Brain pericyte (primary cell): ENCODE results near the gene MRPS31.
"Not testable (repeated sequence)": the region's sequence is repeated elsewhere in the genome, so short reads cannot be mapped to it uniquely, and the experiment has no call there.

ENCODE experiments used
- DNase-seq: peaks from one replicate; pipeline ENCODE4 v3.0.0-alpha.2; 2012; ENCODE audit warnings: low read depth, low spot score

Gene MRPS31

DNA sequence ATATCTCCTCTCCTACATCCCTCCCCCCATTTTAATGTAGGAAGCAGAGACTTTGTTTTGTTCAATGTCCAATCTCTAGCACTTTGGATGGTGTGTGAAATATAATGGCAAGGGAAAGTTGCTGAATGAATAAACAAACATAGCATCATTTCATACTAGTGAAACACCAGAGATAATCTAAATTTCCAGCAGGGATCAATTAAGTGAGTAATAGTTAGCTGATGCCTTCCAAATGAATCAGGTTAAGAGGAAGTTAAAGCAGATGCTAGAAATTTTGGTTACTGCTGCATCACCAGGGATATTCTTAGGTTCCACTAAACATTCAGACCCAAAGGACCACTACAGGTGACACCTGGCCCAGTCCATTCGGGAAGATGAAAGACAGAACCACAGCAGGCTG lies 8.1 kb downstream of the MRPS31 start:
- no peak for DNase-seq

DNA sequence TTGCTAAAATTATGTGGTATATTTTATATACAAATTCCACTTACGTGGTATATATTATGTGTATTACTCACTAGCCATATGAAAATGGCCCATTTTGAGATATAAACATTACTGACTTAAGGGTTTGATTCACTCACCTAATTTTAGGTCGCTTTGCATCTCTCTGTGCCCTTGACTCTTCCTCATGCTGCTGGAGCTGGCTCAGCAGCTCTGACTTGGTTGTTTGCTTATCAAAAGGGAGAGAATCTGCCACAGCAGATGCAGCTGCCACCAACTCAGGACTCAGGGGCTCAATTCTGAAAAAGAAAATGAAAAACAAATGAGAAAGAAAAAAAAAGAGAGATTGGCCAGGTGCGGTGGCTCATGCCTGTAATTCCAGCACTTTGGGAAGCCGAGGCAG lies 12.2 kb downstream of the MRPS31 start:
- no peak for DNase-seq

DNA sequence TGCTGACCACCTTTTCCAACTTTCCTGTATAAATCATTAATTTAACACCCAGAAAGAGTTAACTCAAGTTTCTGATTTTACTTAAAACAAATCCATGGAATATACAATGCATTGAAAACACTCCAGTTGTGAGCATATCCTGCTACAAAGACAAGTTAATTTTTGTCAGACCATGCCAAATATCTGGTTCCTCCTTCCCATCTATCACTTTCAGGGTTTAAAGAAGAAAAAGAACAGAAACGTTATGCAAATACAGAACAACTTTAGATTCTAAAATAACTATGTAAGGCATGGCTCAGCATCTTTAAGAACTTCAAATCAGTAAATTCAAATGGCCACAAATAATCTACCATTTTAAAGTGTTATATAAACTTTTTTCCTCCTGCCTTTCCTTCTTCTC lies 14.9 kb downstream of the MRPS31 start:
- no peak for DNase-seq

DNA sequence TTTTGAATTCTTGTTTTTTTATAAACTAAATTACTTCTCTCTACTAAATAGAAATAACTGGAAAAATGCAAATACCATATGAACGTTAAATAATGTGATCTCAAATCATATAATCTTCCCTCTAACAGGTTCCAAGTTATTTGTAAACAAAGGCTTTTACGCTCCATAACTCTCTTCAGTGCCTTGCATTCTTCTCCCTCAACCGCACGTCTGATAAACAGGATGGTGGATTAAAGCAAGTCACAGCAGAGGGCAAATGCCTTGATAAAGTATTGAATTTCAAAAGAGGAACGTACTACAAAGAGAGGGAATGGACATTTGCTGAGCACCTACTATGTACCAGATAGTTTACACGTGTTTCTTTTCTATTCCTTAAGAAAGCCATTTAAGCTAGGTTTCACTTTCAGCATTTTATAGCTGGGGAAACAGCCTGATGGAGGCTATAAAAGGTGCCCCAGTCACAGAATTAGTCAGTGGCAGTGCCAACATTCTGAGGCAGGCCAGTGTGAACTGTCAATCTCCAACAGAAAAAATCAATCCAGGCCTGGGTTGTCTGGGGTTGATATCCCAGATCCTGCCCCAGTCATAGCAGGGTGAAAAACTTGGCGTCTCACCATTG lies 15.8 kb downstream of the MRPS31 start:
- DNase-seq, result no peak

DNA sequence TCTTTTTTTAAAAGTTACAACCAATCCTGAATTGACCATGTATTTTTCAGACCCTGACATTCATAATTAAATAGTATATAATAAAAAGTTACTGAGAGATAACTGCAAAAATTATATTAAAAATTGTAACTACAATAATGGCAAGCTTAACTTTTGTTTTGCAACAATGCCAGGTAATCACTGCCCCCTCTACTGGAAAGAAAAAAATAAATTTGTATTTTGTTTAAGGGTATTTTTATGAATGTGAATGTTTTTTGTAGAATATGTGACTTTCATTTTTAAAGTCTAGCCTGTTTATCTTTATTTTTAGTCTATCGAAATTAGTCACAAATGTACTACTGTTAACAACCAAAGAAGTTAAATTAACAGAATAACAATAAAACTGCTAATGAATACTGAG lies 21.7 kb downstream of the MRPS31 start:
- no peak for DNase-seq

DNA sequence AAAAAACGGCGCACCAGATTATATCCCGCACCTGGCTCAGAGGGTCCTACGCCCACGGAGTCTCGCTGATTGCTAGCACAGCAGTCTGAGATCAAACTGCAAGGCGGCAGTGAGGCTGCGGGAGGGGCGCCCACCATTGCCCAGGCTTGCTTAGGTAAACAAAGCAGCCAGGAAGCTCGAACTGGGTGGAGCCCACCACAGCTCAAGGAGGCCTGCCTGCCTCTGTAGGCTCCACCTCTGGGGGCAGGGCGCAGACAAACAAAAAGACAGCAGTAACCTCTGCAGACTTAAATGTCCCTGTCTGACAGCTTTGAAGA lies 35.8 kb downstream of the MRPS31 start:
- DNase-seq, result not testable (repeated sequence)

DNA sequence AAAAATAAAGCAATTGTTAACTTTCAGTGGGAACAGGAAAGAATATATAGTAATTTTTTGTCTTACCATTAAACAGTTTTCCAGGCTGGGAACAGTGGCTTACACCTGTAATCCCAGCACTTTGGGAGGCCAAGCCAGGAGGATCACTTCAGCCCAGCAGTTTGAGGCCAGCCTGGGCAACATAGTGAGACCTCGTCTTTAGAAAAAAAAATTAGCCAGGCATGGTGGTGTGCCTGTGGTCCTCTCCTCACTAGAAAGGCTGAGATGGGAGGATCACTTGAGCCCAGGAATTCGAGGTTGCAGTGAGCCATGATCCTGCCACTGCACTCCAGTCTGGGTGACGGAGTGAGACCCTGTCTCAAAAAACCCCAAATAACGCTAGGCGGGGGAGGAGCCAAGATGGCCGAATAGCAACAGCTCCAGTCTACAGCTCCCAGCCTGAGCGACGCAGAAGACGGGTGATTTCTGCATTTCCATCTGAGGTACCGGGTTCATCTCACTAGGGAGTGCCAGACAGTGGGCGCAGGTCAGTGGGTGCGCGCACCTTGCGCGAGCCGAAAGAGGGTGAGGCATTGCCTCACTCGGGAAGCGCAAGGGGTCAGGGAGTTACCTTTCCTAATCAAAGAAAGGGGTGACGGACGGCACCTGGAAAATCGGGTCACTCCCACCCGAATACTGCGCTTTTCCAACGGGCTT lies 36.3 kb downstream of the MRPS31 start:
- DNase-seq, result not testable (repeated sequence)

DNA sequence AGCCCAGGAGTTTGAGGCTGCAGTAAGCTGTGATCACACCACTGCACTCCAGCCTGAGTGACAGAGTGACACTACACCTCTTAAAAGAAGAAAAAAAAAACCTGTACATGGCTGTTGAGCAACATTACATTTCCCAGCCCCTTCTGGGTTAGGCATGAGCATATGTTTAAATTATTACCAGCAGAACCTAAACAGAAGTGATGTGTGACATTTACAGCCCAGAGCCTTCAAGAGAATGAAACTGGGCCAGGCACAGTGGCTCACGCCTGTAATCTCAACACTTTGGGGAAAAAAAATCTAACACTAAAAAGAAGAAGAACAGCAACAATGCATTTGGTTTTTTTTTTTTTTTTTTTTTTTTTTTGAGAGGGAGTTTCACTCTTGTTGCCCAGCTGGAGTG lies 38.3 kb downstream of the MRPS31 start:
- no peak for DNase-seq

DNA sequence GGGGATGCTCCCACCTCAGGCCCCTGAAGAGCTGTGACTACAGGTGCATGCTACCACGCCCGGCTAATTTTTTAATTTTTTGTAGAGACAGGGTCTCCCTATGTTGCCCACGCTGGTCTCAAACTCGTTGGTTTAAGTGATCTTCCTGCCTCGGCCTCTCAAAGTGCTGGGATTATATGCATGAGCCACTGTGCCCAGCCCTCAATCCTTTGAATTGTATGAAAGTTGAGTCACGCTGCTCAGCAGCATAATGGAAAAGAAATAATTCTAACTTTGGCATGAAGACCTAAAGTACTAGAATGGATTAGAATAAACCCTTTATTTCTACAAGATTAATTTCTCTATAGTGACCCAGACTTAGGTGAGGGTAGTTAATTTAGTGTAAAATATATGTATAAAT lies 42.4 kb downstream of the MRPS31 start:
- DNase-seq, result no peak

DNA sequence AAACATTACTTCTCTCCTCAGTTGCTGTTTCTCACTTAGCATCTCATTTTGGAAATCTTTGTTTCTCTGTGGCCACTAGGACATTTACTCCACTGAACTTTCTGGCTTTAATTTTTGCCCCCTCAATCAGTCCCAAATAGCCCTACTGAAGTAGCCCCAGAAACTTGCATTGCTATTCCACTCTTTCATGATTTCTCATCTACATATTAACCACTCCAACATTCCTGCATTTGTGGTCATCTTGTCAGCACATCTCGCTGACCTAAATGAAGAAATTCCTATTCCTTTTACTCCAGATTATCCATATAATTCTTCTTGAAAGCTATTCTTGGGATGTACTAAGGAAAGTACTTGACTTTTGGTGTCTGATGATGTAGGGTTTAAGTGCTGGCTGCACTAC lies 56.6 kb downstream of the MRPS31 start:
- not testable (repeated sequence) for DNase-seq

DNA sequence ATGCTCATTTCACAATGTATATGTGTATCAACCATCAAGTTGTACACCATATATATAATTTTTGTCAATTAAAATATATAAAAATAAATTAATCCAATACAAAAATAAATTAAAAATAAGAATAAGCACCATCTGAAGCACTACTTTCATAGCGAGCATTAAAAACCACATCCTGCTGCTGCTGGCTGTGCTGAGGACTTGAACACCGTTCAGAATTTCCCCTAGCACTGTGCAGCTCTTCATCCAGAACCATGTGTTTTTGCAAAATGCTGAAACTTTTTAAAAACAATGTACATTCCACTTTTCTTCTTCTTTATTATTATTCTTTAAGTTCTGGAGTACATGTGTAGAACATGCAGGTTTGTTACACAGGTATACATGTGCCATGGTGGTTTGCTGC lies 64.6 kb downstream of the MRPS31 start:
- DNase-seq, result no peak

DNA sequence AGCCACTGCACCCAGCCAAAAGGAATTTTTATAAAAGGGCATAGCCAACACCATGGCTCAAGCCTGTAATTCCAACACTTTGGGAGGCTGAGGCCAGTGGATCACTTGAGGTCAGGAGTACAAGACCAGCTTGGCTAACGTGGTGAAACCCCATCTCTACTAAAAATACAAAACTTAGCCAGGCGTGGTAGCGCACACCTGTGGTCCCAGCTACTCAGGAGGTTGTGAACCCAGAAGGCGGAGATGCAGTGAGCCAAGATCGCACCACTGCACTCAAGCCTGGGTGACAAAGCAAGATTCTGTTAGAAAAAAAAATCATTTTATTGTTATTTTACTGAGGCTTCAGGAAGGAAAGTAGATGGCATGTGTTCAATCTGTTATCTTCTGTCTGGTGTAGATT lies 73.3 kb downstream of the MRPS31 start:
- no peak for DNase-seq

DNA sequence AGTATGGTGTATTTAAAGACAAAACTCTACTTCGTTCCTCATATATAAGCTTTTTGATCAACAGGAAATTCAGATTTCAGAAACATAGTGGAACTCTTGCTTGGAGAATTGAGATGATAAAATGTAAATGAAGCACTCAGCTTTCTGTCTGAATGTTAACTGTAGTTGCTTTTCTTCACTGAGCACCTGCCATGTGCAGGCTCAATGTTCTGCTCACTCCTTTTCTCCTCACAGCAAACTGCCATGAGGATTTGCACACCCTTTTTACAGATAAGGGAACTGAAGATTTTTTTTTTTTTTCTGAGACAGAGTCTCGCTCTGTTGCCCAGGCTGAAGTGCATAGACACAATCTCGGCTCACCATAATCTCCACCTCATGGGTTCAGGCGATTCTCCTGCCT lies 76.6 kb downstream of the MRPS31 start:
- no peak for DNase-seq

DNA sequence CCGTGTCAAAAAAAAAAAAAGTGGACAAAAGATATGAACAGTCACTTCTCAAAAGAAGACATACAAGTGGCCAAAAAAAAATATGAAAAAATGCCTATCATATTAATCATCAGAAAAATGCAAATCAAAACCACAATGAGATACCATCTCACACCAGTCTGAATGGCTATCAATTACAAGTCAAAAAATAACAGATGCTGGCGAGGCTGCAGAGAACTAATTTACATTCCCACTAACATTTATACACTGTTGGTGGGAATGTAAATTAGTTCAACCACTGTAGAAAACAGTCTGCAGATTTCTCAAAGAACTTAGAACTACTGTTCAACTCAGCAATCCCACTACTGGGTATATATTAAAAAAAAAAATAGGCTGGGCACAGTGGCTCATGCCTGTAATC lies 78.0 kb downstream of the MRPS31 start:
- DNase-seq, result no peak

DNA sequence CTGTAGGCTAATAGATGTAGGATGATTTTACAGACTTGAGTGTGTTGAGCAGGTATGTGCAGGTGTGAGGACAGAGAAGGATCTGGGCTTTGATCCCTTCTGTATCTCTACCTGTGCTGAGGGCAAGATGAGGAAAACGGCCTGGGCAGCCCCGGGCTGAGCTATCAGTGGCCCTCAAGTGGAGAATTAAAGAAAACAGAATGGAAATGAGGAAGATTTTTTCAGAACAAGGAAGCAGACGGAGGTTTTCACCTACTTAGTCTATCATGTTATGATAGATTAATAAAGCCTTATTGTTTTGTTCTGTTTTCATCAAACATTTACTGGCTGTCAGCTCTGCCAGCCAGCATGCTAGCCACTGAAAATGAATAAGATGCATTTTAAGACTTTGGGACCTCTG lies 82.2 kb downstream of the MRPS31 start:
- DNase-seq, result no peak

DNA sequence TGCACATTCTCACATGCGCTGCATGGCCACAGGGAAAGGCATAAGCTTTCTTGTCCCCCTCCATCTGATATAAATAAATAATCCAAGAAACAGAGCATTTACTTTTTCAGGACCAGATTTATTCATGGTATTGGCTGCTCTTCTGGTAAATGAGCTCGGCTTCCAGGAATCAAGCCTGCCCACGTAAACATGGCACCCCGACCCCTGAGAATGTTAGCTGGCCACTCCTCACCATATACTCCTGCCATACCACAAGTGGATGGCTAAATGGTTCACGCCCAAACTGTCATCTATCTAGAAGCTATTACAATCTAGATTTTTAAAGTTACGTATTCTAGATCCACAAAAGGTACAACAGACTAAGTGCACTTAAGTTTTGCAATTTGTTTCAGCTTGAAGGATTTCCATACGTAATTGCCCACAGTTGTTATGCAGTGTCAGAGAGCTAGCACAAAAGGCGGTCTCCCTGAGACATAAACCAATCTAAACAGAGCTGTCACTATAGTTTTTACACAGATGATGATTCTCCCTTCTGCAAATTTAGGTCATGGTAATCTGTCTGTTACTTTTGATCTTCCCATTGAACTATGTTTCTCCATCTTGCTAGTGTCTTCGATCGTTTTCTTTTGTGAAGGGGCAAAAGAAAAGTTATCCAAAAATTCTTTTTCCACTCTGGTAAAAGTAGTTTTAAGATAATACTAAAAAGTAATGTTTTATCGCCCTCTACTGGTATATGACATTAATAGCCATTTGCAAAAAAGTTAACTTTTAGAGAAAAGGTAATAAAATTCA lies 88.3 kb downstream of the MRPS31 start:
- DNase-seq, result no peak

DNA sequence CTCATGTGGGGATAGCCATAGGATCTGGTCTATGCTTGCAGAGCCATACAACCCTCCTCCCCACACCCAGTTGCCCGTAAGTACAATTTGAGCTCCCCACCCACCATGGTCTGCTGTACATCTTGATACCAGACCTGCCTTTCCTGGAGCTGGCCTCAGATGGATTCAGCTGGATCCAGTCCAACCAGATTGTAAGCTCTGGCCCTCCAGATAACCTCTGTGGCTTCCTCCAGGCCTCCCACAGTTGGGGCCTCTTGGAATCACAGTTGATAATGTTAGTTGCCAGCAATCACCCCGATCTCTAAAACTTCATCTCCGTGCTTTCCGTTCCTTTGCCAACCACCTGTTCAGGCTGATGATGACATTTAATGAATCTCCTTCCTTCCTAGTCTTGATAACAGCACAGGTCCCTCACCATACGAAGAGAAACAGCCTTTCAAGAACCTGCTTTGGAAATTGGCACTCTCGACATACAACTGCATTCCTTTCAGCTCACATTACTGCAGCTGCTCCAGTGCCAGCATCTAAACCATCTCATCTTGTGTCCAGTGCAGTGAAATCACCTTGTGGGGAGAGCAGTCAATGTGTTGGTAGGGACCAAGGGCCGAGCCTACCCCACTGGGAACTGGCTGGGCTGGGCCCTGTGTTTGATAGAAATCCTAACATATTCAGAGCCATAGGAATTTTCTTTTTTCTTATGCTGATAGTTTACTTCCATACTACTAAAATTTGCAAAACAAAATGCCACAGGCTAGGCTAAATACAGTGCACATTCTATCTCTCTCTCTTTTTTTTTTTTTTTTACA lies 89.4 kb downstream of the MRPS31 start:
- DNase-seq, result no peak

DNA sequence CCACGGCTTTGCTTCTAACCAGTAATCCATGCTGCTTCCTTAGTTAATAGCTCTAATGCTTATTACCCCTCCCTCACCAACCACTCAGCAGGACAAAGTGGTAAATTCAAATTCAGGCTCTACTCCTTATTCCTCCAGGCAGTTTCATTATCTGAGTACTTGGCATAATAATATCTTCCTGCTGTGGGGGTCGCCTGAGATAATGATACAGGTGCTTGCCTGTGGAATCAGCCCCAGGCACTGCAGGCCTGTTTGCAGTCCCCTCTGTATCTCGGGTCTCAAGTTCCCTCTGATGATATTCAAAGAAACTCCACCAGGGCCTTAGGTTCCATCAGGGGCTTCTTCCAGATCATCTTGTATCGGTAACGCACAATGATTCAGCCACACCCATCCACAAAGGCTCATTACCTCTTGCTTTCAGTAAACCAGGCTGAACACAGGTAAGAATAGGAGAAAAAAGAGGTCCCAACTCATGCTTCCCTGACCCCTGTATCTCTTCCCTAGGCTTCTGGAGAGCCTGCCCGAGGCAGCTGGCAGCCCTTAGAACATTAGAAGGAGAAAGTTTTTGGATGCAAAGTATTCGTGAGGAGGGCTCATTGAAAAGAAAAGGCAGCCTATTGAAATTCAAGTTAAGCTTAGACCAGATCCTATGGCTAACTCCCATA lies 90.2 kb downstream of the MRPS31 start:
- DNase-seq, result no peak

DNA sequence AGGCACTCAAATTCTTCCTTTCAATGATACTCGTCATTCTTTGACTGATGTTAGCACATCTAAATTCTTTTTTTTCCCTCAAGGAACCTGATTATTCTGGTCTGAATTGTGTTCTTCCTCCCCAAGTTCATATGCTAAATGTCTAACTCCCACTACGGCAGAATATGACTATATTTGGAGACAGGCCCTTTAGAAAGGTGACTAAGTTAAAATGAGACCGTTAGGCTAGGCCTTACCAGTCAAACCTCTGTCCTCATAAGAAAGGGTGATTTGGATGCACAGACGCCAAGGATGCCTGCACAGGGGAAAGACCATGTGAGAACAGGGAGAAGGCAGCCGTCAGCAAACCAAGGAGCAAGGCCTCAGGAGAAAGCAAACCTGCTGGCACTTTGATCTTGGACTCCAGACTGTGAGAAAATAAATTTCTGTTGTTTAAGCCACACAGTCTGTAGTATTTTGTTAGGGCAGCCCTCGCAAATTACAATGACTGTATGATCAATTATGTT lies 91.5 kb downstream of the MRPS31 start:
- DNase-seq, result no peak
